ENCODE results near the gene KANK4.

Gene KANK4

DNA sequence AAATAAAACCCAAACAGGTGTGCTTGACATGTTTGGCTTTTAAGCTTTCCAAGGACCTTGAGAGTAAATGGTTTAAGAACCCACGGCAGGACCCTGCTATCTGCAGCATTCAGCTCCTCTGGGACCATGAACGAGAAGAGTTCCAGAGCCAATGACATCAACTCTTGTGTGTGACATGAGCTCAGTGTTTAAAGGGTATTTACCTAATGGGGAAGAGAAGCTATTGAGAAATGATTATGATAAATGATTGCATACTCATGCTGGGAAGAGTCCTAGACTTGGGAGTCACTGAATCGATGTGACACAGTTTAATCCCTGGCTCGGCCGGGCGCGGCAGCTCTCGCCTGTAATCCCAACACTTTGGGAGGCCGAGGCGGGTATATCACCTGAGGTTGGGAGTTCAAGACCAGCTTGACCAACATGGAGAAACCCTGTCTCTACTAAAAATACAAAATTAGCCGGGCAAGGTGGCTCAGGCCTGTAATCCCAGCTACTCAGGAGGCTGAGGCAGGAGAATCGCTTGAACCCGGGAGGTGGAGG is 55.4 kb downstream of the KANK4 start:
- no peak for ATAC-seq
- no peak for TF ChIP-seq BACH2 (CRISPR knock-in tag; IDR thresholded peaks at IDR 0.05; ENCODE audit: borderline replicate concordance)
- TF ChIP-seq RARB (CRISPR knock-in tag; IDR thresholded peaks at IDR 0.05): no peak
- no peak for TF ChIP-seq OSR1 (CRISPR knock-in tag; IDR thresholded peaks at IDR 0.05)
- no peak for TF ChIP-seq ZFP3 (CRISPR knock-in tag; IDR thresholded peaks at IDR 0.05)
- TF ChIP-seq ZNF565 (CRISPR knock-in tag; conservative IDR thresholded peaks at IDR 0.05; ENCODE audit: low read depth): no peak
- TF ChIP-seq, protein P1, sequence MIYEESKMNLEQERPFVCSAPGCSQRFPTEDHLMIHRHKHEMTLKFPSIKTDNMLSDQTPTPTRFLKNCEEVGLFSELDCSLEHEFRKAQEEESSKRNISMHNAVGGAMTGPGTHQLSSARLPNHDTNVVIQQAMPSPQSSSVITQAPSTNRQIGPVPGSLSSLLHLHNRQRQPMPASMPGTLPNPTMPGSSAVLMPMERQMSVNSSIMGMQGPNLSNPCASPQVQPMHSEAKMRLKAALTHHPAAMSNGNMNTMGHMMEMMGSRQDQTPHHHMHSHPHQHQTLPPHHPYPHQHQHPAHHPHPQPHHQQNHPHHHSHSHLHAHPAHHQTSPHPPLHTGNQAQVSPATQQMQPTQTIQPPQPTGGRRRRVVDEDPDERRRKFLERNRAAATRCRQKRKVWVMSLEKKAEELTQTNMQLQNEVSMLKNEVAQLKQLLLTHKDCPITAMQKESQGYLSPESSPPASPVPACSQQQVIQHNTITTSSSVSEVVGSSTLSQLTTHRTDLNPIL (CRISPR knock-in tag; IDR thresholded peaks at IDR 0.05; ENCODE audit: low read depth): no peak
- TF ChIP-seq ZNF70 (CRISPR knock-in tag; IDR thresholded peaks at IDR 0.05): no peak
- no peak for TF ChIP-seq ZNF8 (CRISPR knock-in tag; IDR thresholded peaks at IDR 0.05)
- TF ChIP-seq, protein P2, sequence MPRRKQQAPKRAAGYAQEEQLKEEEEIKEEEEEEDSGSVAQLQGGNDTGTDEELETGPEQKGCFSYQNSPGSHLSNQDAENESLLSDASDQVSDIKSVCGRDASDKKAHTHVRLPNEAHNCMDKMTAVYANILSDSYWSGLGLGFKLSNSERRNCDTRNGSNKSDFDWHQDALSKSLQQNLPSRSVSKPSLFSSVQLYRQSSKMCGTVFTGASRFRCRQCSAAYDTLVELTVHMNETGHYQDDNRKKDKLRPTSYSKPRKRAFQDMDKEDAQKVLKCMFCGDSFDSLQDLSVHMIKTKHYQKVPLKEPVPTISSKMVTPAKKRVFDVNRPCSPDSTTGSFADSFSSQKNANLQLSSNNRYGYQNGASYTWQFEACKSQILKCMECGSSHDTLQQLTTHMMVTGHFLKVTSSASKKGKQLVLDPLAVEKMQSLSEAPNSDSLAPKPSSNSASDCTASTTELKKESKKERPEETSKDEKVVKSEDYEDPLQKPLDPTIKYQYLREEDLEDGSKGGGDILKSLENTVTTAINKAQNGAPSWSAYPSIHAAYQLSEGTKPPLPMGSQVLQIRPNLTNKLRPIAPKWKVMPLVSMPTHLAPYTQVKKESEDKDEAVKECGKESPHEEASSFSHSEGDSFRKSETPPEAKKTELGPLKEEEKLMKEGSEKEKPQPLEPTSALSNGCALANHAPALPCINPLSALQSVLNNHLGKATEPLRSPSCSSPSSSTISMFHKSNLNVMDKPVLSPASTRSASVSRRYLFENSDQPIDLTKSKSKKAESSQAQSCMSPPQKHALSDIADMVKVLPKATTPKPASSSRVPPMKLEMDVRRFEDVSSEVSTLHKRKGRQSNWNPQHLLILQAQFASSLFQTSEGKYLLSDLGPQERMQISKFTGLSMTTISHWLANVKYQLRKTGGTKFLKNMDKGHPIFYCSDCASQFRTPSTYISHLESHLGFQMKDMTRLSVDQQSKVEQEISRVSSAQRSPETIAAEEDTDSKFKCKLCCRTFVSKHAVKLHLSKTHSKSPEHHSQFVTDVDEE (CRISPR knock-in tag; IDR thresholded peaks at IDR 0.05): no peak

DNA sequence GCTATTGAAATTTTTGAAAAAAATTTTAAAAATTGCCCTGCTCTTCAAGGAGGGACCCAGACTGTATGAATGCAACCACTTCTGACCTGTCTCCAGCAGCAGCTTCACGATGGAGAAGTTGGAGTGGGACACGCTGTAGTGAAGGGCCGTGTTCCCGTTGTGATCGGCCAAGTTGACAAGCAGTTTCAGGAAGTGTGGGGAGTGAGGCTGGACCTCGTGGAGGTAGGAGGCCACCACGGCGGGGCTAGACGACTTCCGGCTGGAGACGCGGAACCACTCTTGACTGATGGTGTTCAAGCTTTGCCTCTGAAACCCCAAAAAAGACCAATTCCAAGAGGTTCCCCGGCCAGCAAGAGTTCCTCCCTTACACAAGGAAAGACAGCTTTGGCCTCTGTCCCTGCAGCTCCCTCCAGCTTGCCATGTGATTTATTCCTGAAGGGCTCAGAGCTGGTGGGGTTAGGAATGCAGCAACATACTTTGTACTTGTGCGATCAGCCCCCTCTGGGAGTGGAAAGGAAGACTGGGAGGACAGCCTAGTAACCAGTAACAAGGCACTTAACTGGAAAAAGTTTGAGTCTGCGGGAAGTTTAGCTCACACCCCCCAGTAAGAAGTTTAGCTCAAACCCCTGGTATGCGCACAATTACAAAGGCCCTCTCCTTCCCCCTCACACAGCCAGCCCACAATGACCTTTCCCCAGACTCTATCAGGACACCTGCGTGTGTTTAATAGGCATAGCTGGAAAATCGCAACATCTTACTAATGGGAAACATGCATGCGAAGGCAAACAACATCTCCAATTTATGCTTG is 56.0 kb downstream of the KANK4 start:
- TF ChIP-seq SNAI2 (CRISPR knock-in tag; IDR thresholded peaks at IDR 0.05) (no peak), OSR1 (CRISPR knock-in tag; IDR thresholded peaks at IDR 0.05) (no peak), RARB (CRISPR knock-in tag; IDR thresholded peaks at IDR 0.05) (no peak), ZFP30 (CRISPR knock-in tag; IDR thresholded peaks at IDR 0.05) (no peak), ZFP3 (CRISPR knock-in tag; IDR thresholded peaks at IDR 0.05) (no peak), BACH2 (CRISPR knock-in tag; IDR thresholded peaks at IDR 0.05; ENCODE audit: borderline replicate concordance) (no peak), CSDC2 (CRISPR knock-in tag; IDR thresholded peaks at IDR 0.05) (no peak), ZNF70 (CRISPR knock-in tag; IDR thresholded peaks at IDR 0.05) (no peak), PPARA (CRISPR knock-in tag; IDR thresholded peaks at IDR 0.05; ENCODE audit: borderline replicate concordance) (no peak), ARNTL (CRISPR knock-in tag; IDR thresholded peaks at IDR 0.05; ENCODE audit: borderline replicate concordance, low read depth) (no peak)
- TF ChIP-seq, protein P3, sequence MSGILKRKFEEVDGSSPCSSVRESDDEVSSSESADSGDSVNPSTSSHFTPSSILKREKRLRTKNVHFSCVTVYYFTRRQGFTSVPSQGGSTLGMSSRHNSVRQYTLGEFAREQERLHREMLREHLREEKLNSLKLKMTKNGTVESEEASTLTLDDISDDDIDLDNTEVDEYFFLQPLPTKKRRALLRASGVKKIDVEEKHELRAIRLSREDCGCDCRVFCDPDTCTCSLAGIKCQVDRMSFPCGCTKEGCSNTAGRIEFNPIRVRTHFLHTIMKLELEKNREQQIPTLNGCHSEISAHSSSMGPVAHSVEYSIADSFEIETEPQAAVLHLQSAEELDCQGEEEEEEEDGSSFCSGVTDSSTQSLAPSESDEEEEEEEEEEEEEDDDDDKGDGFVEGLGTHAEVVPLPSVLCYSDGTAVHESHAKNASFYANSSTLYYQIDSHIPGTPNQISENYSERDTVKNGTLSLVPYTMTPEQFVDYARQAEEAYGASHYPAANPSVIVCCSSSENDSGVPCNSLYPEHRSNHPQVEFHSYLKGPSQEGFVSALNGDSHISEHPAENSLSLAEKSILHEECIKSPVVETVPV (CRISPR knock-in tag; IDR thresholded peaks at IDR 0.05): no peak
- TF ChIP-seq, protein P4, sequence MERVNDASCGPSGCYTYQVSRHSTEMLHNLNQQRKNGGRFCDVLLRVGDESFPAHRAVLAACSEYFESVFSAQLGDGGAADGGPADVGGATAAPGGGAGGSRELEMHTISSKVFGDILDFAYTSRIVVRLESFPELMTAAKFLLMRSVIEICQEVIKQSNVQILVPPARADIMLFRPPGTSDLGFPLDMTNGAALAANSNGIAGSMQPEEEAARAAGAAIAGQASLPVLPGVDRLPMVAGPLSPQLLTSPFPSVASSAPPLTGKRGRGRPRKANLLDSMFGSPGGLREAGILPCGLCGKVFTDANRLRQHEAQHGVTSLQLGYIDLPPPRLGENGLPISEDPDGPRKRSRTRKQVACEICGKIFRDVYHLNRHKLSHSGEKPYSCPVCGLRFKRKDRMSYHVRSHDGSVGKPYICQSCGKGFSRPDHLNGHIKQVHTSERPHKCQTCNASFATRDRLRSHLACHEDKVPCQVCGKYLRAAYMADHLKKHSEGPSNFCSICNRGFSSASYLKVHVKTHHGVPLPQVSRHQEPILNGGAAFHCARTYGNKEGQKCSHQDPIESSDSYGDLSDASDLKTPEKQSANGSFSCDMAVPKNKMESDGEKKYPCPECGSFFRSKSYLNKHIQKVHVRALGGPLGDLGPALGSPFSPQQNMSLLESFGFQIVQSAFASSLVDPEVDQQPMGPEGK (CRISPR knock-in tag; IDR thresholded peaks at IDR 0.05; ENCODE audit: borderline replicate concordance): no peak
- TF ChIP-seq, protein P1 (CRISPR knock-in tag; IDR thresholded peaks at IDR 0.05; ENCODE audit: low read depth): no peak
- no peak for ATAC-seq

DNA sequence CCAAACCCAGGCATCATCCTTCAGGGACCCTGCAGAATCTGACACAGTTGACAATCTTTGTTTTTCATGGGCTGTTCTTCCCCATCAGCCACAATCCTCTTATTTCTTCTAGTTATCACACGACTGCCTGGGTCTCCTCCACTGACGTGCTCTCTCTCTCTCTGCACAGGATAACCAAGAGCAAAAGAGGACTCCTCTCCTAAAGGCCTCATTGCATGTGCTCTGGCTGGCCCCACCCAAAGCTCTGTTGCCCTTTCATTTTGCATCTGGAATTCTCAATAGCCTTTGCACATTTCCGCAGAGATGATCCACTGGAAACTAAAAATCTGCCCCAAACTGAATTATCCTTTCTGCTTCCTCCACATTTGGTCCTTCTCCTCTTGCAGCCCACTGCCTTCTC is 58.5 kb downstream of the KANK4 start:
- no peak for ATAC-seq
- TF ChIP-seq, protein P4 (CRISPR knock-in tag; IDR thresholded peaks at IDR 0.05; ENCODE audit: borderline replicate concordance): no peak
- TF ChIP-seq RARB (CRISPR knock-in tag; IDR thresholded peaks at IDR 0.05) (no peak), GLIS3 (CRISPR knock-in tag; IDR thresholded peaks at IDR 0.05) (no peak), ZNF70 (CRISPR knock-in tag; IDR thresholded peaks at IDR 0.05) (no peak)
- TF ChIP-seq, protein P1 (CRISPR knock-in tag; IDR thresholded peaks at IDR 0.05; ENCODE audit: low read depth): no peak
- TF ChIP-seq, protein P2 (CRISPR knock-in tag; IDR thresholded peaks at IDR 0.05): no peak
